Stimulated activated CD8-positive, alpha-beta memory T cell treated with anti-CD3 and anti-CD28 coated beads, Interleukin-12 subunit alpha, Interleukin-12 subunit beta, amount 100 ng/mL, for 1 hour (primary cell): ENCODE measurements around the gene ZWINT.
A peak's percentile ranks its signal among the peaks of the same experiment; 100 is the strongest.

Experiments used
- DNase-seq: peaks from one replicate; pipeline ENCODE4 v3.0.0-alpha.2; 2020; ENCODE audit warnings: low read depth

The ZWINT gene

GRCh38 chr10:56360967-56361612, at the start of gene ZWINT:
ZWINT (minus strand) TSS chr10:56361259; CDS start chr10:56361236, 23 bp downstream.
- peak; percentile 80 for DNase-seq

DNA sequence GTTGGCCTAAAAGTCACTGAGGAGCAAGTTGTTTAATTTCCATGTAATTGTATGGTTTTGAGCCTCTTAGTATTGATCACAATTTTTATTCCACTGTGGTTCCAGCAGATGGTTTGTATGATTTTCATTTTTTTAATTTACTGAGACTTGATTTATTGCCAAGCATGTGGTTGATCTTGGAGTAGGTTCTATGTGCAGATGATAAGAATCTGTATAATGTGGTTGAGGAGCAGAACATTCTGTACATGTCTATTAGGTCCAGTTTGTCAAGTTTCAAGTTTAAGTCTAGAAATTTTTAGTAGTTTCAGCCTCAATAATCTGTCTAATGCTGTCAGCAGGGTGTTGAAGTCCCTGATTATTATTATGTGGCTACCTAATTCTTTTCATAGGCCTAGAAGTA, 22.7 kb upstream of the ZWINT start:
- DNase-seq, result no peak

- no peak for DNase-seq
Measured at GRCh38 chr10:56370217-56371113, 9.4 kb upstream of the ZWINT start.

DNA sequence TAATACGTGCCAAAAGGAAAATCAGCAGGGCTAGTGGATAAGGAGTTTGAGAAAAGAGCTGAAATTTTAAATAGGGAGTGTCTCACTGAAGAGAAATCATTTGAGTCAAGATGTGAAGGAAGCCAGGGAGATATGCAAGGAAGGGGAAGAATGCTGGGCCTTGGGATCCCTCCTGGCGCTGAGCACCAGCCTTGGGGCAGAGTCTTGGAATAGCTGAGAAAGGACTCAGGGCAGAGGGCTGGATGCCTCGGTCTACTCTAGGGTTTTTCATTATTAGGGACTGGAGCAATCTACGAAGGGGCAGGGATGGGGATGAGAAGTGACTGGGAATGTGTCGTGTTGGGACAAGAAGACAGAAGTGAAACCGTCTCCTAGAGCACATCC, 484 bp downstream of the ZWINT start:
- DNase-seq, result no peak

DNA sequence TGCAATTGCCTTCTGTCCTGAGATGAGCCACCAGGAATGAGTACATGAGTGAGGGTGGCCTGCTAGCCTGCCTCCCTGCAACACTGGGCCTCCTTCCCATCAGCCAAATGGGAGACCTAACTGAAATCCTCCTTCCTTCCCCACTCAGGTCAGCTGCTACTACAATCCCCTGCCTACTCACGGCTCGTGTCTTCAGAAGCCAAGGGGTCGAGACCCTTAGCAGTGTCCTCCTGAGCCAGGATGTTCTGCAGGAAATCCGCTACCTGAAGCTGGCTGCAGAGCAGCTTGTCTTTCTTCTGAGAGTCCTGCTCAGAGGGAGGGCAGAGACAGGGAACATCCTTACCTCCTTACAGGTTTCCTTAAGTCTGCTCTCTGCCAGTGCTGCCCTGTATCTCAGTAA, 1.2 kb downstream of the ZWINT start:
- no peak for DNase-seq

- DNase-seq, result no peak
Measured at GRCh38 chr10:56357018-56357417, 4.0 kb downstream of the ZWINT start.

- no peak for DNase-seq
Measured at GRCh38 chr10:56351909-56352630, 9.0 kb downstream of the ZWINT start.

- no peak for DNase-seq
Measured at GRCh38 chr10:56349611-56350010, 11.4 kb downstream of the ZWINT start.

DNA sequence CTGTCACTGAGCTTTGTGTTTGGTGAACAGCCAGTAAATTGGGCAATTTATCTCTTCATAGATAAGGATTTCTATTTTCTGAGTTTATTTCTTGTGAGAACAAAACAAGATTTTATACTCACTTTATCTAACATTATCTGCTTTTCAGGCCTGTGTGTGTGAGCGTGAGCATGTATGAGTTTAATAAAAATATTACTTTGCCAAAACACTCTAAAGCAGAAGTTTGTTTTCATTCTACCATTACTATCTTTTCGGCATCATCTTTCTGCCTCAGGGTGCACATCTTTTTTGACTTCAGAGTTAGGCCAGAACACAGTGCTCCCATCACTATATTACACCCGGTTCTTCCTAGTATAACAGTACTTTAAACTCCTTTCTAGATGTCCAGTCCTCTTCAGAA, 13.0 kb downstream of the ZWINT start:
- no peak for DNase-seq

- no peak for DNase-seq
Measured at GRCh38 chr10:56346845-56347415, 14.1 kb downstream of the ZWINT start.

DNA sequence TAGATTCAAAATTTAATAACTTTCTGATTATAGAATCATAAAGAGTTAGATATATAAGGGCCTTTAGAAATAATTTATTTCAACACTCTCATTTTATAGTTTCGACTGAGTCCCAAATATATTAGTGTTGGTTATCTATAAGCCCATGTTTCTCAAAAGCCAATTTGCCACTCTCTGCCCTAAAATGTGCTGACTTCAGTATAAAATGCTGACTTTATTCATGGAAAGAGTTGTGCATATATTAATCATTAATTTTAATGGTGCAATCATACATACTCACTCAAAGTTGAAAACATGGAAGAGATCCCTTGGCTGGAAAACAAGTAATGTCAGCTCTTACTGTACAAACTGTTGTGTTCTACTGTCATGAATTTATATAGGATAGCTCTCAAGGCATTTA, 19.4 kb downstream of the ZWINT start:
- no peak for DNase-seq

- no peak for DNase-seq
Measured at GRCh38 chr10:56329961-56330360, 31.1 kb downstream of the ZWINT start.

- no peak for DNase-seq
Measured at GRCh38 chr10:56327118-56327517, 33.9 kb downstream of the ZWINT start.

GRCh38 chr10:56319386-56319785, 41.7 kb downstream of the ZWINT start:
- no peak for DNase-seq

- DNase-seq, result no peak
Measured at GRCh38 chr10:56318816-56319215, 42.2 kb downstream of the ZWINT start.

DNA sequence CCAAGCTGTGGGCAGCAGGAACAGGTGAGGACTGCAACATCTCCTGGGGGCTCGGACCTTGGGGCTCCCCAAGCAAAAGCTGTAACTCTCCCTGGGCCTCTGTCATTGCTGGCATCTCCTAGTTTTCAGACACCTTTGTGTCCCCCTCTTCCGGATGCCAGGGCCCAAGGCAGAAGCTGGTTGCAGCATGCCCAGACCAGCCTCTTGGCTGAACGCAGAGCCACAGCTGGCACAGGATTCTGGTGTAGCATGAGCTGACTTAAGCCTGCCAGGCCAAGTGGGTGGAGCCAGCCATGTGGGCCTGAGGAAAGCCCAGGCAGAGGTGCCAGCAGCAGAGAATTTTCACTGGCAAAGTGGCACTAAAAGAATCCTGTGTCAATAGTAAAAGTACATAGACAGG, 43.5 kb downstream of the ZWINT start:
- no peak for DNase-seq

DNA sequence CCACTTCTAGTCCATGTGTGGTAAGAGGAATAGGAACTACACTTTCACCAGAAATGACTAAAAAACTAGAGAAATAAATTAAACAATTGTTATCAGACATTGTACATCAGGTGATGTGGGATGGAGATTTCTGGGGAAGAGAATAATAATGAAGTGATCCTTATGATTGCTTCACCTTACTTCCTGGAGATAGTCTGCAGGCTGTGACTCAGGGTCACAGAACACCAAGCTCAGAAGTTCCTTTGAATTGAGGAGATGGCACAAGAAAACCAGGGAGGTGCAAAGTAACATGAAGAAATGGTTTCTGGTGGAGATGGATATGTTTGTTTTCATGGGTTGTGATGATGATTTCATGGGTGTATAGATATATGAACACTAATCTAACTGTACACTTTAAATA, 44.5 kb downstream of the ZWINT start:
- no peak for DNase-seq
